Mucosa of stomach (tissue), 1 donor: ENCODE measurements around the gene ADCY10.
"Not testable (repeated sequence)": the region's sequence is repeated elsewhere in the genome, so short reads cannot be mapped to it uniquely, and the experiment has no call there.

Experiments used
- H3K27me3 ChIP-seq: one replicate; pipeline ENCODE4 v1.7.0; 2013; ENCODE audit warnings: mild to moderate bottlenecking, low read length; ENCODE audit not compliant: control insufficient read depth, insufficient read depth
- H3K36me3 ChIP-seq: one replicate; pipeline ENCODE4 v1.7.0; 2013; ENCODE audit warnings: low read length; ENCODE audit not compliant: control insufficient read depth, insufficient read depth
- H3K4me1 ChIP-seq: one replicate; pipeline ENCODE4 v1.7.0; 2013; ENCODE audit warnings: mild to moderate bottlenecking, low read length; ENCODE audit not compliant: control insufficient read depth, insufficient read depth
- H3K4me3 ChIP-seq: one replicate; pipeline ENCODE4 v1.7.0; 2013; ENCODE audit warnings: low read length
- H3K9ac ChIP-seq: one replicate; pipeline ENCODE4 v1.7.0; 2013; ENCODE audit warnings: mild to moderate bottlenecking, low read length, moderate library complexity
- H3K9me3 ChIP-seq: one replicate; pipeline ENCODE4 v1.7.0; 2013; ENCODE audit warnings: mild to moderate bottlenecking, low read length, moderate library complexity; ENCODE audit not compliant: control insufficient read depth
- donor health status: Pancreatic carcinoma.

Gene ADCY10

GRCh38 chr1:167936068-167936929, 22.4 kb upstream of the ADCY10 start, which contains the start of gene DCAF6:
DCAF6 (plus strand) TSS chr1:167936683; CDS start chr1:167936912, 229 bp downstream.
- H3K4me3 ChIP-seq = peak within 1 kb of the TSS; percentile 60
- H3K9ac ChIP-seq = peak within 1 kb of the TSS; percentile 93
- H3K27me3 ChIP-seq = no peaks in the 10 kb centered on the region
- no peaks in the 10 kb centered on the region for H3K4me1 ChIP-seq
- no peaks in the 10 kb centered on the region for H3K9me3 ChIP-seq
- no peaks in the 10 kb centered on the region for H3K36me3 ChIP-seq

- Histone ChIP-seq H3K36me3 (no peaks in the 10 kb centered on the region), H3K4me1 (no peaks in the 10 kb centered on the region), H3K9ac (peak overlapping the region; percentile 93), H3K9me3 (no peaks in the 10 kb centered on the region), H3K4me3 (peak overlapping the region; percentile 60), H3K27me3 (no peaks in the 10 kb centered on the region)
Observed at GRCh38 chr1:167935216-167936067, 21.5 kb upstream of the ADCY10 start.

- H3K36me3 ChIP-seq = no peaks in the 10 kb centered on the region
- H3K4me1 ChIP-seq = no peaks in the 10 kb centered on the region
- no peaks in the 10 kb centered on the region for H3K27me3 ChIP-seq
- H3K4me3 ChIP-seq = peak overlapping the region; percentile 60
- H3K9ac ChIP-seq = peak overlapping the region; percentile 93
- H3K9me3 ChIP-seq = no peaks in the 10 kb centered on the region
Observed at GRCh38 chr1:167934426-167935215, 20.7 kb upstream of the ADCY10 start.

- no peaks in the 10 kb centered on the region for H3K9me3 ChIP-seq
- no peaks in the 10 kb centered on the region for H3K36me3 ChIP-seq
- H3K4me1 ChIP-seq = no peaks in the 10 kb centered on the region
- H3K4me3 ChIP-seq = no peak overlapping the region
- peak overlapping the region; percentile 2 for H3K9ac ChIP-seq
- H3K27me3 ChIP-seq = no peaks in the 10 kb centered on the region
Observed at GRCh38 chr1:167933788-167934187, 19.9 kb upstream of the ADCY10 start.

GRCh38 chr1:167929725-167930124, 15.8 kb upstream of the ADCY10 start:
- Histone ChIP-seq H3K4me3 (no peak overlapping the region), H3K9me3 (no peaks in the 10 kb centered on the region), H3K27me3 (no peaks in the 10 kb centered on the region), H3K36me3 (no peaks in the 10 kb centered on the region), H3K9ac (no peak overlapping the region), H3K4me1 (peaks cover 7% of the 10 kb centered on the region)

GRCh38 chr1:167928919-167929318, 15.0 kb upstream of the ADCY10 start:
- not testable (repeated sequence) for H3K4me3 ChIP-seq

GRCh38 chr1:167928457-167928852, 14.5 kb upstream of the ADCY10 start:
- H3K27me3 ChIP-seq = no peaks in the 10 kb centered on the region
- H3K4me1 ChIP-seq = peaks cover 7% of the 10 kb centered on the region
- H3K9me3 ChIP-seq = no peaks in the 10 kb centered on the region
- H3K9ac ChIP-seq = no peak overlapping the region
- H3K36me3 ChIP-seq = no peaks in the 10 kb centered on the region
- no peak overlapping the region for H3K4me3 ChIP-seq

More at GRCh38 chr1:167928919-167929318, 15.0 kb upstream of the ADCY10 start:
- not testable (repeated sequence) for H3K27me3 ChIP-seq, H3K9me3 ChIP-seq, H3K9ac ChIP-seq, H3K36me3 ChIP-seq, H3K4me1 ChIP-seq

GRCh38 chr1:167927046-167927754, 13.3 kb upstream of the ADCY10 start:
- H3K9ac ChIP-seq = no peak overlapping the region
- peaks cover 7% of the 10 kb centered on the region for H3K4me1 ChIP-seq
- H3K9me3 ChIP-seq = no peaks in the 10 kb centered on the region
- no peaks in the 10 kb centered on the region for H3K36me3 ChIP-seq
- no peaks in the 10 kb centered on the region for H3K27me3 ChIP-seq
- H3K4me3 ChIP-seq = no peak overlapping the region

- H3K27me3 ChIP-seq = no peaks in the 10 kb centered on the region
- no peak overlapping the region for H3K9ac ChIP-seq
- peaks cover 7% of the 10 kb centered on the region for H3K4me1 ChIP-seq
- no peak overlapping the region for H3K4me3 ChIP-seq
- H3K36me3 ChIP-seq = no peaks in the 10 kb centered on the region
- no peaks in the 10 kb centered on the region for H3K9me3 ChIP-seq
Observed at GRCh38 chr1:167926486-167926997, 12.6 kb upstream of the ADCY10 start.

GRCh38 chr1:167924543-167925231, 10.8 kb upstream of the ADCY10 start:
- no peak overlapping the region for H3K9ac ChIP-seq
- no peaks in the 10 kb centered on the region for H3K36me3 ChIP-seq
- H3K4me3 ChIP-seq = no peak overlapping the region
- peaks cover 7% of the 10 kb centered on the region for H3K4me1 ChIP-seq
- H3K9me3 ChIP-seq = no peaks in the 10 kb centered on the region
- H3K27me3 ChIP-seq = no peaks in the 10 kb centered on the region
